IMR-90 (cell line): Measurements from ENCODE around the gene IER5. TPM values are rescaled to one million over a fixed set of nuclear protein-coding genes. Genes with fewer than 3 reads are reported as not detected.

Experiments
- ATAC-seq: fragments of 200-7000 bp; cut with Tn5 transposase; 2 replicates; pipeline ENCODE4 v1.9.1; 2020; ENCODE audit warnings: low read depth, mild to moderate bottlenecking, moderate library complexity
- BruUV-seq: library from RNA; stranded (reverse); fragments of 400-500 nt; replicated peaks from 2 replicates; lab custom pipeline; 2021; lab: Mats Ljungman, UMichigan
- CTCF ChIA-PET: fragments of 300-600 bp; formaldehyde crosslinking; extraction: SDS; loops from one replicate; lab custom pipeline; 2021; ENCODE audit warnings: antibody characterized with exemption; lab: Yijun Ruan, JAX
- POLR2A ChIA-PET: fragments of 300-600 bp; sonication (Branson Sonifier 250); formaldehyde crosslinking; loops from one replicate; lab custom pipeline; 2022; ENCODE audit warnings: antibody characterized with exemption; ENCODE audit not compliant: unreplicated experiment; lab: Charles Lee
- DNase-seq: peaks from one replicate; pipeline ENCODE4 v3.0.0; 2013
- H2AFZ ChIP-seq: replicated peaks from 2 replicates; pipeline ENCODE3; 2013; ENCODE audit warnings: low read length, mild to moderate bottlenecking; ENCODE audit not compliant: poor library complexity
- H2AK5ac ChIP-seq: 2 replicates; pipeline ENCODE4 v1.6.1; 2013; ENCODE audit warnings: low read depth, low read length, inconsistent platforms
- H2AK9ac ChIP-seq: replicated peaks from 2 replicates; pipeline ENCODE3; 2013; ENCODE audit warnings: mild to moderate bottlenecking, low read depth, low read length, moderate library complexity; ENCODE audit not compliant: poor library complexity
- H2BK120ac ChIP-seq: 2 replicates; pipeline ENCODE4 v1.6.1; 2013; ENCODE audit warnings: low read depth, low read length, inconsistent platforms
- H2BK15ac ChIP-seq: 3 replicates; pipeline ENCODE4 v1.6.1; 2013; ENCODE audit warnings: low read depth, low read length, inconsistent platforms
- H2BK20ac ChIP-seq: 2 replicates; pipeline ENCODE4 v1.6.1; 2013; ENCODE audit warnings: low read depth, mild to moderate bottlenecking, inconsistent platforms, low read length, moderate library complexity
- H2BK5ac ChIP-seq: 2 replicates; pipeline ENCODE4 v1.6.1; 2013; ENCODE audit warnings: mild to moderate bottlenecking, low read depth, low read length, inconsistent platforms; ENCODE audit not compliant: poor library complexity, severe bottlenecking
- H3K14ac ChIP-seq: replicated peaks from 2 replicates; pipeline ENCODE4 v1.6.1; 2013; ENCODE audit warnings: low read depth, low read length, inconsistent platforms
- H3K18ac ChIP-seq: 2 replicates; pipeline ENCODE4 v1.6.1; 2013; ENCODE audit warnings: low read depth, low read length, control low read depth
- H3K23ac ChIP-seq: 2 replicates; pipeline ENCODE4 v1.6.1; 2013; ENCODE audit warnings: low read depth, low read length, inconsistent platforms
- H3K27ac ChIP-seq: 2 replicates; pipeline ENCODE4 v1.5.1; 2013; ENCODE audit warnings: mild to moderate bottlenecking, control low read depth, low read length; ENCODE audit not compliant: insufficient read depth
- H3K27me3 ChIP-seq: 2 replicates; pipeline ENCODE4 v1.6.1; 2013; ENCODE audit warnings: low read length; ENCODE audit not compliant: control insufficient read depth, insufficient read depth
- H3K36me3 ChIP-seq: 2 replicates; pipeline ENCODE4 v1.6.1; 2013; ENCODE audit warnings: low read length, mixed read lengths; ENCODE audit not compliant: control insufficient read depth, insufficient read depth
- H3K4ac ChIP-seq: 2 replicates; pipeline ENCODE4 v1.6.1; 2013; ENCODE audit warnings: low read depth, low read length, inconsistent platforms
- H3K4me1 ChIP-seq: 2 replicates; pipeline ENCODE4 v1.6.1; 2013; ENCODE audit warnings: low read length, mixed read lengths; ENCODE audit not compliant: control insufficient read depth, insufficient read depth
- H3K4me2 ChIP-seq: 2 replicates; pipeline ENCODE4 v1.6.1; 2013; ENCODE audit warnings: low read depth, mild to moderate bottlenecking, control low read depth, low read length, moderate library complexity
- H3K4me3 ChIP-seq: 2 replicates; pipeline ENCODE4 v1.5.1; 2013; ENCODE audit warnings: low read depth, mild to moderate bottlenecking, control low read depth, low read length, moderate library complexity; ENCODE audit not compliant: insufficient read depth
- H3K56ac ChIP-seq: 2 replicates; pipeline ENCODE4 v1.6.1; 2013; ENCODE audit warnings: low read length, inconsistent platforms; ENCODE audit not compliant: insufficient read depth; ENCODE audit errors: extremely low read depth
- H3K79me1 ChIP-seq, 2 experiments: 2 replicates each; pipeline ENCODE4 v1.6.1; 2013; ENCODE audit warnings: low read length in 2 of 2, inconsistent platforms in 1 of 2, low read depth in 1 of 2
- H3K9ac ChIP-seq: 2 replicates; pipeline ENCODE4 v1.6.1; 2013; ENCODE audit warnings: low read depth, low read length, control low read depth
- H3K9me1 ChIP-seq: 2 replicates; pipeline ENCODE4 v1.6.1; 2013; ENCODE audit warnings: low read length, inconsistent platforms; ENCODE audit not compliant: insufficient read depth
- H3K9me3 ChIP-seq: 2 replicates; pipeline ENCODE4 v1.6.1; 2013; ENCODE audit warnings: low read length; ENCODE audit not compliant: control insufficient read depth, insufficient read depth
- H4K20me1 ChIP-seq: 2 replicates; pipeline ENCODE4 v1.6.1; 2013; ENCODE audit warnings: low read length, inconsistent platforms; ENCODE audit not compliant: insufficient read depth
- H4K5ac ChIP-seq: 2 replicates; pipeline ENCODE4 v1.6.1; 2013; ENCODE audit warnings: mild to moderate bottlenecking, low read depth, low read length, control low read depth
- H4K8ac ChIP-seq, 2 experiments: 2 replicates each; pipeline ENCODE4 v1.6.1; 2013; ENCODE audit warnings: low read depth in 2 of 2, low read length in 2 of 2, control low read depth in 1 of 2, inconsistent platforms in 1 of 2
- H4K91ac ChIP-seq: 2 replicates; pipeline ENCODE4 v1.6.1; 2013; ENCODE audit warnings: low read depth, low read length, inconsistent platforms; ENCODE audit not compliant: insufficient read depth
- CEBPB ChIP-seq: IDR thresholded peaks from 2 replicates; pipeline ENCODE4 v1.6.1; 2012; ENCODE audit warnings: low read depth, low read length, improper control_type of control experiment
- MAFK ChIP-seq: IDR thresholded peaks from 2 replicates; pipeline ENCODE4 v1.6.1; 2012; ENCODE audit warnings: low read depth, low read length, improper control_type of control experiment
- MAZ ChIP-seq: IDR thresholded peaks from 2 replicates; pipeline ENCODE4 v1.6.1; 2012; ENCODE audit warnings: low read depth, mild to moderate bottlenecking, low read length, improper control_type of control experiment, moderate library complexity, borderline replicate concordance
- MXI1 ChIP-seq: IDR thresholded peaks from 2 replicates; pipeline ENCODE4 v1.6.1; 2012; ENCODE audit warnings: low read depth, mild to moderate bottlenecking, low read length, moderate library complexity, borderline replicate concordance
- NFE2L2 ChIP-seq: fragments of 150-350 bp; IDR thresholded peaks from 2 replicates; pipeline ENCODE4 v1.6.1; 2016; ENCODE audit warnings: low read depth, mild to moderate bottlenecking, low read length
- POLR2A ChIP-seq: IDR thresholded peaks from 2 replicates; pipeline ENCODE4 v1.6.1; 2012; ENCODE audit warnings: mild to moderate bottlenecking, low read depth, low read length
- RCOR1 ChIP-seq: IDR thresholded peaks from 2 replicates; pipeline ENCODE4 v1.6.1; 2012; ENCODE audit warnings: mild to moderate bottlenecking, low read length, improper control_type of control experiment; ENCODE audit not compliant: insufficient replicate concordance
- RFX5 ChIP-seq: IDR thresholded peaks from 2 replicates; pipeline ENCODE4 v1.8.0; 2012; ENCODE audit warnings: low read depth, mild to moderate bottlenecking, low read length, moderate library complexity
- dilution Hi-C: fragments of 300-500 bp; cut with HindIII; formaldehyde crosslinking; loops from one replicate; pipeline ENCODE4 v1.14.3; 2018; ENCODE audit warnings: low sequenced_read_pairs; ENCODE audit not compliant: unreplicated experiment
- in situ Hi-C: fragments of 300-500 bp; cut with MboI; formaldehyde crosslinking; loops from 3 replicates; pipeline ENCODE4 v1.14.3; 2019; ENCODE audit warnings: low sequenced_read_pairs, inconsistent platforms, mixed read lengths
- intact Hi-C: fragments of 100-400 bp; cut with micrococcal nuclease; formaldehyde crosslinking; loops from 2 replicates; pipeline ENCODE4 v1.10.0; 2022
- polyA plus RNA-seq, 3 experiments: library from polyadenylated mRNA; depleted of rRNA; stranded (reverse); fragments of >200 nt; gene quantifications; 2 replicates each; pipeline ENCODE4 v1.2.3, GENCODE V29; 2012; ENCODE audit warnings: low replicate concordance in 1 of 3
- total RNA-seq: library from RNA; depleted of rRNA; stranded (reverse); fragments of >200 nt; gene quantifications from 2 replicates; pipeline ENCODE4 v1.2.3, GENCODE V29; 2012
- TF ChIP-seq, protein P1 (sequence below): fragments of 150-350 bp; IDR thresholded peaks from 2 replicates; pipeline ENCODE4 v1.6.1; 2016; ENCODE audit warnings: low read depth, mild to moderate bottlenecking, low read length, moderate library complexity, borderline replicate concordance
- TF ChIP-seq, protein P2 (sequence below): fragments of 150-350 bp; IDR thresholded peaks from 2 replicates; pipeline ENCODE4 v1.6.1; 2017; ENCODE audit warnings: mild to moderate bottlenecking, antibody characterized with exemption, low read length, low read depth

IER5 gene
- total and polyA plus RNA-seq, 2 of the 4 experiments (the other 2 are of a cell fraction) = 15.8 to 27.1 TPM

DNA sequence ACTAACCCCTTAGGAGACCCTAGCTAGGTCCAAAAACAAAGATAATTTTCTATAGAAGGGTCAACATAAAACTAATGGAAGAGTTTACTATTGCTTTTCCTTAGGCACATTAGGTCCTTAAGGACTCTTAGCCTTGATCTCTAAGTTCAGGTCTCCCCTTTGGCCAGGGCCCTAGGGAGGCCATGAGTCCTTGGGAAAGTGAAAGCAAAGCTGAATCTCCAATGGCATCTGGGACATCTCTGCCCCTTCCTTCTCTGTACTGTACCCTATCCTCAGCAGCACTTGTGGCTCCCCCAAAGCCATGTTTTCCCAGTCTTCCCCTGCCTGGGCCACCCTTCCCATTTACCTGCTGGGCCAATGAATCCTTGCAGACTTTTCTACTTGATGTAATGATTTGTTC is 14.3 kb downstream of the IER5 start:
- ChIA-PET POLR2A (no interaction called here), CTCF (no interaction called here)
- no TSS peak for BruUV-seq
- intact Hi-C loops (no loop called here), in situ Hi-C loops (no loop called here), dilution Hi-C loops (no loop called here)
- peaks cover 25% of the 10 kb centered on the region for H3K9me1 ChIP-seq
- peak overlapping the region; percentile 39; the same call in 1 of the 3 replicates for H2BK15ac ChIP-seq
- no peak overlapping the region for H3K18ac ChIP-seq
- H3K4ac ChIP-seq = peak overlapping the region; percentile 76
- no peak overlapping the region for H3K4me3 ChIP-seq
- H2BK5ac ChIP-seq = peak overlapping the region; percentile 26
- peak overlapping the region; percentile 33; the same call in 1 of the 2 replicates for H3K4me2 ChIP-seq
- H3K56ac ChIP-seq = no peak overlapping the region
- H2AFZ ChIP-seq = no peak overlapping the region
- peak overlapping the region; percentile 4 for H2AK9ac ChIP-seq
- peak overlapping the region; percentile 31; the same call in 1 of the 2 replicates for H4K5ac ChIP-seq
- H2BK20ac ChIP-seq = peak overlapping the region; percentile 72; the same call in 1 of the 2 replicates
- peaks cover 21 to 48% of the 10 kb centered on the region in 2 experiments for H3K79me1 ChIP-seq
- no peak for ATAC-seq
- H3K27ac ChIP-seq = no peak overlapping the region
- H3K9ac ChIP-seq = no peak overlapping the region
- peak overlapping the region; percentile 81 for H3K14ac ChIP-seq
- TF ChIP-seq CEBPB (no peak), MAZ (no peak), POLR2A (no peak), RCOR1 (no peak), MAFK (no peak), NFE2L2 (no peak), RFX5 (no peak), MXI1 (no peak)
- TF ChIP-seq, protein P1, sequence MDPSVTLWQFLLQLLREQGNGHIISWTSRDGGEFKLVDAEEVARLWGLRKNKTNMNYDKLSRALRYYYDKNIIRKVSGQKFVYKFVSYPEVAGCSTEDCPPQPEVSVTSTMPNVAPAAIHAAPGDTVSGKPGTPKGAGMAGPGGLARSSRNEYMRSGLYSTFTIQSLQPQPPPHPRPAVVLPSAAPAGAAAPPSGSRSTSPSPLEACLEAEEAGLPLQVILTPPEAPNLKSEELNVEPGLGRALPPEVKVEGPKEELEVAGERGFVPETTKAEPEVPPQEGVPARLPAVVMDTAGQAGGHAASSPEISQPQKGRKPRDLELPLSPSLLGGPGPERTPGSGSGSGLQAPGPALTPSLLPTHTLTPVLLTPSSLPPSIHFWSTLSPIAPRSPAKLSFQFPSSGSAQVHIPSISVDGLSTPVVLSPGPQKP = no peak
- TF ChIP-seq, protein P2, sequence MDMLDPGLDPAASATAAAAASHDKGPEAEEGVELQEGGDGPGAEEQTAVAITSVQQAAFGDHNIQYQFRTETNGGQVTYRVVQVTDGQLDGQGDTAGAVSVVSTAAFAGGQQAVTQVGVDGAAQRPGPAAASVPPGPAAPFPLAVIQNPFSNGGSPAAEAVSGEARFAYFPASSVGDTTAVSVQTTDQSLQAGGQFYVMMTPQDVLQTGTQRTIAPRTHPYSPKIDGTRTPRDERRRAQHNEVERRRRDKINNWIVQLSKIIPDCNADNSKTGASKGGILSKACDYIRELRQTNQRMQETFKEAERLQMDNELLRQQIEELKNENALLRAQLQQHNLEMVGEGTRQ = no peak
- peak overlapping the region; percentile 65 for H3K23ac ChIP-seq
- peak overlapping the region; percentile 90; the same call in 1 of the 2 replicates for H2AK5ac ChIP-seq
- H3K36me3 ChIP-seq = no peaks in the 10 kb centered on the region
- H4K91ac ChIP-seq = no peak overlapping the region; the same call in 1 of the 2 replicates
- no peak for DNase-seq
- H4K20me1 ChIP-seq = no peaks in the 10 kb centered on the region
- peaks cover 36% of the 10 kb centered on the region for H3K4me1 ChIP-seq
- H2BK120ac ChIP-seq = peak overlapping the region; percentile 63; the same call in 1 of the 2 replicates
- no peaks in the 10 kb centered on the region for H3K9me3 ChIP-seq
- H3K27me3 ChIP-seq = no peaks in the 10 kb centered on the region
- H4K8ac ChIP-seq = peak overlapping the region in 1 of 2 experiments; percentile 48; a peak in 2 of 4 replicates
